Ammon's horn (tissue), 1 donor: Measurements from ENCODE around the gene PRKAG2.
"Not testable (repeated sequence)": the region's sequence is repeated elsewhere in the genome, so short reads cannot be mapped to it uniquely, and the experiment has no call there.

Experiments
- DNase-seq: peaks from one replicate; pipeline ENCODE4 v3.0.0-alpha.2; 2016; ENCODE audit warnings: low spot score

The PRKAG2 gene

DNA sequence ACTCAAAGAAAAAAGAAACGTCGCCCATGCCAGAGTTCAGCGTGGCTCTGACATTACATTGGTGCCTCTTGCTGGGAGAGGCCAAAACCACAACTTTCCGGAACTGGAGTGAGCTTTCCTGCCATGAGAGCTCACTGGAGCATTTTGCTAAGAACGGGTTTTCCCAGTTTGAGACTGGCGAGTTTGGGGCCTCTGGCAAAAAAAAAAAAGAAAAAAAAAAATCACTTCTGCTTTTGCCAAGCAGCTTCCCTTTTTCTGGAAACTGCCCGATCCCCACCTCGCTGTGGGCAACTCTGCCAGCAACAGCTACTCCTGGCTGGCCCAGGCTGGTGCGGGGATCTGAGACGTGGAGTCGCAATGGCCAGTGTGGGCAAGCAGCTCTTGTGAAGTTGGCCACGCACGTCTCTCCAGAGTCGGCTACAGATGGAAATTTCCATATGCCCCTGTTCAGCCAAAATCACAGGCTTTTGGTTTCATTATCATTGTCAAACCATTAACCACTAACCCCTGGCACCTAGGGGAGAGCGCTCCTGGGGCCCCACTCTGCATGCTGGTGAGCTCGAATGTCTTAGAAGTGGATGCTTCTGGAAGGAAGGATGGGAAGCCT lies 25.7 kb downstream of the PRKAG2 start:
- DNase-seq, result peak; percentile 57

DNA sequence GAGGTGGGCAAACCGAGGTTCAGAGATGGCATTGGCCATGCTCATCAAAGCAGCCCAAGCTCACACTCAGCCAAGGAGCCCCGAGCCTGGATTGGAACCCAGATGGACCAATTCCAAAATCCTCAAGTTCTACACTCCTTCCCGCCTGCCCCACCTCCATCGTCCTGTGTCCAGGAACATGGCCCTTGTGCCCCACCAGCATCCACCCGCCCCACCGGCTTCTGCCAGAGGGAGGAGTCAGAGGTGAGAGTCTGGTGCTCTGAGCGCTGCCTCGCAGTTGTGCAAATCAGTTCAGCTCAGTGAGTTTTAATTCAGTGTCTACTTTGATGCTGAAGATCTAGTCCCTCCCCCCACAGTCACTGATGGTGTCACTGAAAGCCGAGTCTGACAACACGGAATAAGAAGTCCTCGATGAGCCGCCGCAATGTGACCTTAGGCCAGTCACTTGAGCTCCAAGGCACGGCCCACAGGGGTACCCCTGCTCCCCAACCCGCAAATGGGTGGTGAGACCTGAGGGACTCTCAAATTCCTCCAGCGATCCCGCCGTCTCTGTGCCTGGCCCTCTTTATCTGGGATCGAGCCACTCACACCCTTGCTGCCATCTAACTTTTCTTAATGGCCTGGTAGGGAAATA lies 26.3 kb downstream of the PRKAG2 start:
- DNase-seq, result no peak

- DNase-seq, result no peak
These were observed 27.0 kb downstream of the PRKAG2 start for GRCh38 chr7:151849879-151850260.

GRCh38 chr7:151849008-151849878 lies 27.7 kb downstream of the PRKAG2 start:
- DNase-seq, result no peak

- no peak for DNase-seq
These were observed 29.2 kb downstream of the PRKAG2 start for GRCh38 chr7:151847681-151848081.

DNA sequence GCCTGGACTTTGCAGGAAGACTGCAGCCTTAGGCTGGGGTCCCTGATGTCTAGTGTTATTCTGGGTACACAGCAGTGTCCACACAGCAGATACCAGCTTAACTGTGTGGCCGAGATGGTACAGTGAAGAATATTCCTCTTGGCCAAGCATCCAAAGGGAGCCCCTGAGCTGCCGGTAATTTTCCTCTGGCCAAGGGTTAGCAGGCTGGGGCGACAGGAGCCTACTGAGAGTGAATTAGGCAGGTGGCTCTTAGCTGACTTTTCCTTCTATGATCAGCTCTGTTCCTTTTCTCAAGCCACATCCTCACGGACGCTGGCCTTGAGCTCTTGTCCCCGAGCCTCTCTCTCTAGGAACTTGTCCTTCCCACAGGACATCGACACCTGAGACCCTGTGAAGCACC lies 29.8 kb downstream of the PRKAG2 start:
- no peak for DNase-seq

DNA sequence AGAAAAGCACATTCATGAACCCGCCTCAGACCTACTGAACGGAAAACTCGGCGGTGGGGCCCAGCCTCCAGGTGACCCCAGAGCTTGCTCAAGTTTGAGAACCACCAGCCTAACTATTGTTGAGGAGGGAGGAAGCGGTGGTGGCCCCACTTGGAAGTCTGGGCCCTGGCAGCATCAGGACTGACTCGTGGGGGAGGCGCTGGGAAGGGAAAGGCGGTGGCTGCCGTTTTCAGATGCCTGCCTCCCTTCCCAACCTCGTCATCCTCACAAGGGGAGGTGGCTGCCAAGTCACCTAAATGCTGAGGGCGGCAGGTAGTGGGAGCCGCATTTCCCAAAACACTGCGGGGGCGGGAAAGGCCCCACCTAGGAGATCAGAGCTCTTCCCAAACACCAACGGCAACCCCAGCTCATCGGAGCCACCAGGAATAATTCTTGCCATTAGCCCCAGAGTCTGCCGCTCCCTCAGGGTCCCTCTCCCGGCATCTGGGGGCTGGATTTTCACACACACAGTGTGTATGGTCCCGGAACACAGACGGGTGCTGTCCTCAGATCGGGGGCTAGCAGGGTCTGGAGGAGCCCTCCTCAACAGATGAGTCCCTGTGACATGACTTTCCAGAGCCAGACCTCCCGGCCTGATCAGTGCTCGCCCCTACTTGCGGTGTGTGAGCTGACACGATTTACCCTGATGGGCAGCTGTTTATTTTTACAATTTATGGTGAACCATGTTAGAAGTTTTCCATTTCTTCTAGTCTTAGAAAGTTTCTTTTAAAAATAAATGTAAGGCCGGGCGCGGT lies 31.3 kb downstream of the PRKAG2 start:
- DNase-seq, result no peak

DNA sequence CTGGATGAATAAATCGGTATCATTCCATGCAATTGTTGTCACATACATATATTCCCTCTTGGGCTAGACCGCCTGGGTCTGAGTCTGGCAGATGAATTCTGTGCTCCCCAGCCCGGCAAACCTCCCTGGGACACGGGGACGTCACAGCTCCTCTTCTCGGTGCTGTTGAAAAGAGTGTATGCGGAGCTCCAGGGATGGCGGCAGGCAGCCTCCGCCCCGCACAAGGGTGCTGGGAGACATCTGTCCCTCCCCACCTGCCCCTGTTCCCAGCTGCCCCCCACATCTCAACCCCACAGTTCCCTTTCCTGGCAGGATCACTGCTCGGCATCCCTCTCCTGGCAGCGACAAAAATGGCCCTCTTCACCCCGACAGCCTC lies 32.1 kb downstream of the PRKAG2 start:
- DNase-seq, result no peak

DNA sequence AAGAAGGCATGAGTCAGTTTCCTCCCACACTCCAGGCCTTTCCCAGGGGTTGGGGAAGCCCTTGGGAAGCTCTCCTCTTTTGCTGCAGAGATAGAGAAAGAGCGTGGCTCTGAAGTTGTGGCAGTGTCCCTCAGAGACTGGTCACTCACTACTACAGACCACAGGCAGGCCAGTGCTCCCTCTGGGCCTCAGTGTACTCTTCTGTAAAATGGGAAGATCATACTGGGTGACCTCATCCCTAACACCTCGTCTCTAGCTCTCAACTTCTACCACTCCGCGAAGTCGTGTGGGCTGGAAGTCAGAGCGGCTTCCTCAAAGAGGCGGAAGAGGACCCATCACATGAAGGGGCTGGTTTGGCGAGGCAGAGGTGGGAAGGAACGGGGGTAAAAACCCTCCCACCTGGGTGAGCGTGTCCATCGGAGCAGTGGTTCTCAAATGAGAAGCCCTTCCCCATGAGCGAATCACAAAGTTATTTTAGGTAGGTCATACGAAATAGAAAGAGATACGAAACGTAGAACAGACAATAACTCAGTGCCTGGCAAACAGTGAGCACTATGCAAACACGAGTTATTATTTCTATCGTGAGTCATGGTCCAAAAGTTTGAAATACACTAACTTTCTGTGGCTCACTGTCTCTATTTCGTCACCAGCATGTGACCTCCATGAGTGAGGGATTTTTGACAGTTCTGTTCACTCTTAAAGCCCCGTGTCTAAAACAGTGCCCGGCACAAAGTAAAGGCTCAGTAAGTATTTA lies 32.7 kb downstream of the PRKAG2 start:
- DNase-seq, result no peak

- DNase-seq, result no peak
These were observed 33.7 kb downstream of the PRKAG2 start for GRCh38 chr7:151843181-151843580.

GRCh38 chr7:151841395-151842051 lies 35.4 kb downstream of the PRKAG2 start:
- DNase-seq, result not testable (repeated sequence)

DNA sequence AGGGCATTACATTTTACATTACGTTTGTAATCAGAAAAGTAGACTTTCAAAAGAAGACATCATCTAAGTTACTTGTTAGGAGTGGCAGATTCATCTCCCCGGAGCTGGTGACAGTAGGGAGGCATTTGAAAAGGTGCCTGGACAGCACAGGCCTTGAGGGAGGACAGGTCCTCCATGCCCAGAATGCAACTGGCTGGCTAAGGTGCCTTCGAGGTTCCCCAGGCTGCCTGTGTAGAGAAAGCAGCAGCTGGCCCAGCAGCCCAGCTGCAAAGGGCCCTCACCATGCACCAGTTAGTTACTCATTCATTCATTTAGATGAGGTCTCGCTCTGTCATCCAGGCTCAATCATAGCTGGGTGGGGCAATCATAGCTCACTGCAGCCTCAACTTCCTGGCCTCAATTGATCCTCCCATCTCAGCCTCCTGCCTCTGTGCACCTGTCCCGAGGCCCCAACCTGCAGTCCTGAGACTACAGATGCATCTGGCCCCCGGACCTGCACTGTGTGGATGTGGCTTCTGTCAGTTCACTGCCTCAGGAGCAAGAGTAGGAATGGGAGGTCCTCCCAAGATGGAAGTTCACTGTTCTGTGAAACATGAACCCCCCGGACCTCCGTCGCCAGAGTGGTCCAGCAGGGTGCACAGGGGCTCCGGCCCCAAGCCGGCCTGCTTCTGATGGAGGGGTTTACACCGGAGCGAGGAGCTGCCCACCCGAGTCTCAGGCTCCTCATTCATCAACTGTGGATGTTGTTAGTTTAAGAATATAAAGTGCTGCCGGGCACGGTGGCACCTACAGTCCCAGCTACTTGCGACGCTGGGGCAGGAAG lies 36.6 kb downstream of the PRKAG2 start:
- DNase-seq, result no peak

- no peak for DNase-seq
These were observed 37.4 kb downstream of the PRKAG2 start for GRCh38 chr7:151839451-151839921.

GRCh38 chr7:151838861-151839381 lies 38.0 kb downstream of the PRKAG2 start:
- peak; percentile 59 for DNase-seq

GRCh38 chr7:151838072-151838471 lies 38.8 kb downstream of the PRKAG2 start:
- no peak for DNase-seq

GRCh38 chr7:151837285-151838042 lies 39.5 kb downstream of the PRKAG2 start:
- DNase-seq, result no peak

GRCh38 chr7:151836927-151837205 lies 40.0 kb downstream of the PRKAG2 start:
- no peak for DNase-seq

- no peak for DNase-seq
These were observed 40.6 kb downstream of the PRKAG2 start for GRCh38 chr7:151836191-151836926.

GRCh38 chr7:151835636-151836035 lies 41.3 kb downstream of the PRKAG2 start:
- DNase-seq, result no peak
